ENCODE data around the gene CRX. TPM values are rescaled to one million over a fixed set of nuclear protein-coding genes. Genes with fewer than 3 reads are reported as not detected.
A peak's percentile ranks its signal among the peaks of the same experiment; 100 is the strongest.

The CRX gene
- total and polyA plus RNA-seq, 2 of the 13 experiments (the other 11 are each of a cell fraction or from before 2014, with no cell fraction given) = not detected

- peak; percentile 57 for TF ChIP-seq BCL6 (CRISPR knock-in tag; IDR thresholded peaks at IDR 0.05)
- TF ChIP-seq ZNF367 (CRISPR knock-in tag; IDR thresholded peaks at IDR 0.05; ENCODE audit: borderline replicate concordance) = no peak
- no peak for TF ChIP-seq ZFP90 (CRISPR knock-in tag; IDR thresholded peaks at IDR 0.05; ENCODE audit: borderline replicate concordance)
- no peak for TF ChIP-seq ZFP62 (CRISPR knock-in tag; IDR thresholded peaks at IDR 0.05)
- TF ChIP-seq RBAK (CRISPR knock-in tag; IDR thresholded peaks at IDR 0.05) = no peak
- 0 out of 2 replicates have a peak, but pooled peaks have one; percentile 10 for TF ChIP-seq ZNF784 (CRISPR knock-in tag; IDR thresholded peaks at IDR 0.05; ENCODE audit: borderline replicate concordance)
- TF ChIP-seq MXD1 (CRISPR knock-in tag; IDR thresholded peaks at IDR 0.05) = no peak
- no peak for TF ChIP-seq GPBP1L1 (CRISPR knock-in tag; IDR thresholded peaks at IDR 0.05)
- TF ChIP-seq MIXL1 (CRISPR knock-in tag; IDR thresholded peaks at IDR 0.05) = peak; percentile 56
- TF ChIP-seq ZNF800 (CRISPR knock-in tag; IDR thresholded peaks at IDR 0.05) = peak; percentile 15
- peak; percentile 36; the same call in 1 of the 2 replicates for TF ChIP-seq TCF7L2 (IDR thresholded peaks at IDR 0.05; ENCODE audit: low read depth, low read length)
- TF ChIP-seq ZNF558 (CRISPR knock-in tag; IDR thresholded peaks at IDR 0.05; ENCODE audit: borderline replicate concordance) = no peak
- TF ChIP-seq GLMP (CRISPR knock-in tag; IDR thresholded peaks at IDR 0.05; ENCODE audit: borderline replicate concordance) = no peak
- no peak for TF ChIP-seq MXD3 (CRISPR knock-in tag; IDR thresholded peaks at IDR 0.05)
- TF ChIP-seq ARNT2 (CRISPR knock-in tag; IDR thresholded peaks at IDR 0.05; ENCODE audit: low read depth) = 0 out of 2 replicates have a peak, but pooled peaks have one; percentile 64
- TF ChIP-seq GTF2F1 (IDR thresholded peaks at IDR 0.05; ENCODE audit: low read length) = peak; percentile 94; the same call in 1 of the 2 replicates
- 0 out of 2 replicates have a peak, but pooled peaks have one; percentile 18 for TF ChIP-seq ZNF280D (CRISPR knock-in tag; IDR thresholded peaks at IDR 0.05)
- TF ChIP-seq RFXAP (CRISPR knock-in tag; IDR thresholded peaks at IDR 0.05; ENCODE audit: borderline replicate concordance) = peak; percentile 25; the same call in 1 of the 2 replicates
- TF ChIP-seq ARNTL (CRISPR knock-in tag; IDR thresholded peaks at IDR 0.05) = peak; percentile 55; the same call in 1 of the 2 replicates
- TF ChIP-seq HNF4A (CRISPR knock-in tag; IDR thresholded peaks at IDR 0.05) = peak; percentile 59
Measured at GRCh38 chr19:47891923-47892666, 70.4 kb downstream of the CRX start (continued).

All from HepG2 (cell line).